HG02840 (cell line): Measurements from ENCODE around the gene ZNF716.
"Not testable (repeated sequence)": the region's sequence is repeated elsewhere in the genome, so short reads cannot be mapped to it uniquely, and the experiment has no call there.

Source experiments
- ATAC-seq: cut with Tn5 transposase; IDR thresholded peaks from one replicate; pipeline ENCODE4 v1.9.1; 2021; ENCODE audit warnings: mild to moderate bottlenecking, moderate library complexity, moderate number of reproducible peaks; ENCODE audit not compliant: unreplicated experiment, low FRiP score

ZNF716 gene

GRCh38 chr7:57449904-57450303 lies at the start of gene ZNF716:
TSS of gene ZNF716 (plus strand) at chr7:57450177. CDS start at chr7:57450289, 112 bp downstream.
- ATAC-seq: no peak

GRCh38 chr7:57400531-57401155 lies 49.3 kb upstream of the ZNF716 start:
- ATAC-seq: no peak

GRCh38 chr7:57403051-57403450 lies 46.9 kb upstream of the ZNF716 start:
- ATAC-seq: not testable (repeated sequence)

- ATAC-seq: no peak
Measured at GRCh38 chr7:57403601-57404342, 46.2 kb upstream of the ZNF716 start.

- no peak for ATAC-seq
Measured at GRCh38 chr7:57404343-57404966, 45.5 kb upstream of the ZNF716 start.

- ATAC-seq: no peak
Measured at GRCh38 chr7:57404967-57405421, 45.0 kb upstream of the ZNF716 start.

- no peak for ATAC-seq
Measured at GRCh38 chr7:57407125-57407524, 42.9 kb upstream of the ZNF716 start.

- ATAC-seq: no peak
Measured at GRCh38 chr7:57412168-57412567, 37.8 kb upstream of the ZNF716 start.

- ATAC-seq: no peak
Measured at GRCh38 chr7:57412618-57413017, 37.4 kb upstream of the ZNF716 start.

- ATAC-seq: no peak
Measured at GRCh38 chr7:57413529-57414398, 36.2 kb upstream of the ZNF716 start.

- no peak for ATAC-seq
Measured at GRCh38 chr7:57414415-57414814, 35.6 kb upstream of the ZNF716 start.

GRCh38 chr7:57414852-57415251 lies 35.1 kb upstream of the ZNF716 start:
- ATAC-seq: no peak

GRCh38 chr7:57415326-57415725 lies 34.7 kb upstream of the ZNF716 start:
- ATAC-seq: no peak

GRCh38 chr7:57415730-57416129 lies 34.2 kb upstream of the ZNF716 start:
- ATAC-seq: no peak

- no peak for ATAC-seq
Measured at GRCh38 chr7:57416601-57417358, 33.2 kb upstream of the ZNF716 start.

- no peak for ATAC-seq
Measured at GRCh38 chr7:57417736-57418135, 32.2 kb upstream of the ZNF716 start.

- no peak for ATAC-seq
Measured at GRCh38 chr7:57423768-57424167, 26.2 kb upstream of the ZNF716 start.

- ATAC-seq: no peak
Measured at GRCh38 chr7:57424515-57425238, 25.3 kb upstream of the ZNF716 start.

- ATAC-seq: no peak
Measured at GRCh38 chr7:57425239-57425944, 24.6 kb upstream of the ZNF716 start.
